ENCODE results near the gene SEPTIN6. TPM values are rescaled to one million over a fixed set of nuclear protein-coding genes. Genes with fewer than 3 reads are reported as not detected.

The SEPTIN6 gene
- total and polyA plus RNA-seq, 2 of the 13 experiments (the other 11 are each of a cell fraction or from before 2014, with no cell fraction given), result 21.7 to 38.3 TPM

DNA sequence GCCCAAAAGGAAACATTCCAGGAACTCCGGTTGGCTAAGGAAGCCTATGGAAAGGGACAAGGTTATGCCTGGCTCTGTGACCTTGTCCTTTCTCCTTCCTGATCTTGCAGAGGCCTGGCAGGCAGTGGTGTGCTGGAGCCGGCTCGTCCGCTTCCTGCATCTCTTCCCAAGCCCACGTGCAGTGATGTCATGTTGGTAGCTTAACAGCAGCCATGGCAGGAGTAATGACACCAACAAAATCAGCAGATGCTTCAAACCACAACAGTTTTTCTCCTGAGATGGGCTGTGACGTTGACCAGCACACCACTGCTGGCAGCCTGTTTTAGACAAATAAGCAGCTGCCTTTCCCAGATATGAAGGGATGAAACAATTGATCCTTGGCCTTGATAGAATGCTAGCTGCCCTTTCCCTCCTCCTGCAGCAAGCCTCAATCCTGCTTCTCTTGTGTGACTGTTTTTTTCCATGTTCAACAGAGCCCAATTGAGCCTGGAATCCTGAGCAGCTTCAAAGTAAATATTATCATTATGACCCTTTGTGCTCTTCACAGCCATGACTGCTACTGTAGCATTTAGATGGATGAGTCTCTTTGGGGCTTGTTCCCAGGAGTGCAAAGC, 23.4 kb downstream of the SEPTIN6 start (continued):
- no peak for TF ChIP-seq ZNF678 (CRISPR knock-in tag; IDR thresholded peaks at IDR 0.05)
- 0 out of 2 replicates have a peak, but pooled peaks have one; percentile 18 for TF ChIP-seq ELF3 (CRISPR knock-in tag; IDR thresholded peaks at IDR 0.05)
- TF ChIP-seq ZBTB8A (CRISPR knock-in tag; IDR thresholded peaks at IDR 0.05; ENCODE audit: borderline replicate concordance, low read depth), result no peak
- no peak for TF ChIP-seq SUZ12 (IDR thresholded peaks at IDR 0.05; ENCODE audit: low read depth, low read length)
- TF ChIP-seq HNRNPK (IDR thresholded peaks at IDR 0.05; ENCODE audit: low read depth, low read length, poor library complexity, severe bottlenecking), result no peak
- TF ChIP-seq PBX2 (CRISPR knock-in tag; IDR thresholded peaks at IDR 0.05), result no peak
- no peak for TF ChIP-seq MAF1 (CRISPR knock-in tag; IDR thresholded peaks at IDR 0.05; ENCODE audit: borderline replicate concordance)
- no peak for TF ChIP-seq SP140L (CRISPR knock-in tag; IDR thresholded peaks at IDR 0.05; ENCODE audit: borderline replicate concordance)
- TF ChIP-seq ZNF570 (CRISPR knock-in tag; IDR thresholded peaks at IDR 0.05; ENCODE audit: borderline replicate concordance), result no peak
- TF ChIP-seq DNMT3B (CRISPR knock-in tag; conservative IDR thresholded peaks at IDR 0.05), result no peak
- no peak for TF ChIP-seq TCF7 (IDR thresholded peaks at IDR 0.05; ENCODE audit: low read depth)
- no peak for TF ChIP-seq TIGD3 (CRISPR knock-in tag; IDR thresholded peaks at IDR 0.05; ENCODE audit: borderline replicate concordance)
- no peak for TF ChIP-seq SOX6 (IDR thresholded peaks at IDR 0.05)
- peak; percentile 66 for TF ChIP-seq SOX6 (CRISPR knock-in tag; IDR thresholded peaks at IDR 0.05)
- no peak for TF ChIP-seq NPAS2 (CRISPR knock-in tag; IDR thresholded peaks at IDR 0.05; ENCODE audit: borderline replicate concordance)
- no peak for TF ChIP-seq JUNB (CRISPR knock-in tag; IDR thresholded peaks at IDR 0.05; ENCODE audit: borderline replicate concordance)
- TF ChIP-seq XRCC5 (optimal IDR thresholded peaks at IDR 0.05; ENCODE audit: low read length), result no peak
- TF ChIP-seq ASH2L (IDR thresholded peaks at IDR 0.05; ENCODE audit: insufficient read length, low read depth, low read length), result no peak
- no peak for TF ChIP-seq YY1 (IDR thresholded peaks at IDR 0.05; ENCODE audit: insufficient read depth, insufficient replicate concordance, low read depth, low read length)
- no peak for TF ChIP-seq MEIS2 (CRISPR knock-in tag; IDR thresholded peaks at IDR 0.05)
- TF ChIP-seq, protein P1, sequence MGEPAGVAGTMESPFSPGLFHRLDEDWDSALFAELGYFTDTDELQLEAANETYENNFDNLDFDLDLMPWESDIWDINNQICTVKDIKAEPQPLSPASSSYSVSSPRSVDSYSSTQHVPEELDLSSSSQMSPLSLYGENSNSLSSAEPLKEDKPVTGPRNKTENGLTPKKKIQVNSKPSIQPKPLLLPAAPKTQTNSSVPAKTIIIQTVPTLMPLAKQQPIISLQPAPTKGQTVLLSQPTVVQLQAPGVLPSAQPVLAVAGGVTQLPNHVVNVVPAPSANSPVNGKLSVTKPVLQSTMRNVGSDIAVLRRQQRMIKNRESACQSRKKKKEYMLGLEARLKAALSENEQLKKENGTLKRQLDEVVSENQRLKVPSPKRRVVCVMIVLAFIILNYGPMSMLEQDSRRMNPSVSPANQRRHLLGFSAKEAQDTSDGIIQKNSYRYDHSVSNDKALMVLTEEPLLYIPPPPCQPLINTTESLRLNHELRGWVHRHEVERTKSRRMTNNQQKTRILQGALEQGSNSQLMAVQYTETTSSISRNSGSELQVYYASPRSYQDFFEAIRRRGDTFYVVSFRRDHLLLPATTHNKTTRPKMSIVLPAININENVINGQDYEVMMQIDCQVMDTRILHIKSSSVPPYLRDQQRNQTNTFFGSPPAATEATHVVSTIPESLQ (CRISPR knock-in tag; conservative IDR thresholded peaks at IDR 0.05), result no peak
- TF ChIP-seq ZNF839 (CRISPR knock-in tag; IDR thresholded peaks at IDR 0.05; ENCODE audit: borderline replicate concordance), result no peak
- no peak for TF ChIP-seq HNF4G (IDR thresholded peaks at IDR 0.05; ENCODE audit: borderline replicate concordance, low read depth, low read length)
- TF ChIP-seq HNF4G (CRISPR knock-in tag; IDR thresholded peaks at IDR 0.05; ENCODE audit: borderline replicate concordance, low read depth), result no peak
- TF ChIP-seq BRCA1 (CRISPR knock-in tag; IDR thresholded peaks at IDR 0.05), result no peak
- TF ChIP-seq ZSCAN20 (CRISPR knock-in tag; IDR thresholded peaks at IDR 0.05; ENCODE audit: borderline replicate concordance), result no peak
- no peak for TF ChIP-seq SP2 (CRISPR knock-in tag; IDR thresholded peaks at IDR 0.05)
- TF ChIP-seq SOX5 (CRISPR knock-in tag; IDR thresholded peaks at IDR 0.05; ENCODE audit: borderline replicate concordance), result peak; percentile 53; the same call in 1 of the 2 replicates
- TF ChIP-seq ZNF883 (CRISPR knock-in tag; IDR thresholded peaks at IDR 0.05; ENCODE audit: not compliant biosample characterization), result no peak

All from HepG2 (cell line).